ENCODE results near the gene CFD. TPM values are rescaled to one million over a fixed set of nuclear protein-coding genes. Genes with fewer than 3 reads are reported as not detected.
"Not testable (repeated sequence)": the region's sequence is repeated elsewhere in the genome, so short reads cannot be mapped to it uniquely, and the experiment has no call there.

CFD gene
- total RNA-seq, 1 donor from 2014 or later = 1.8 TPM

DNA sequence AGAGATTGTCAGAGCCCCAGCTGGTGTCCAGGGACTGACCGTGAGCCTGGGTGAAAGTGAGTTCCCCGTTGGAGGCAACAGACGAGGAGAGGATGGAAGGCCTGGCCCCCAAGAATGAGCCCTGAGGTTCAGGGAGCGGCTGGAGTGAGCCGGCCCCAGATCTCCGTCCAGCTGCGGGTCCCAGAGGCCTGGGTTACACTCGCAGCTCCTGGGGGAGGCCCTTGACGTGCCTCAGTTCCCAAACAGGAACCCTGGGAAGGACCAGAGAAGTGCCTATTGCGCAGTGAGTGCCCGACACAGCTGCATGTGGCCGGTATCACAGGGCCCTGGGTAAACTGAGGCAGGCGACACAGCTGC, 8.5 kb upstream of the CFD start:
- Mint-ChIP-seq H3K27ac (no peak overlapping the region), H3K27me3 (ENCODE audit: low read depth) (peaks cover 3% of the 10 kb centered on the region), H3K4me3 (ENCODE audit: low read depth) (no peak overlapping the region), H3K9me3 (no peaks in the 10 kb centered on the region), H3K4me1 (ENCODE audit: low read depth) (no peaks in the 10 kb centered on the region), H3K36me3 (ENCODE audit: low read depth) (no peaks in the 10 kb centered on the region)
- DNase-seq (ENCODE audit: low spot score) = no peak
- intact Hi-C loops (cut with micrococcal nuclease) = no loop called here

GRCh38 chr19:852136-853013, 7.1 kb upstream of the CFD start, which contains the start of gene ELANE:
Gene ELANE, plus strand, starts transcription at chr19:852303. Its CDS starts 26 bp downstream, at chr19:852329.
- DNase-seq (ENCODE audit: low spot score) = no peak
- no peak within 1 kb of the TSS for H3K4me3 Mint-ChIP-seq (ENCODE audit: low read depth)
- H3K4me1 Mint-ChIP-seq (ENCODE audit: low read depth) = no peaks in the 10 kb centered on the region
- H3K27me3 Mint-ChIP-seq (ENCODE audit: low read depth) = peaks cover under 1% of the 10 kb centered on the region
- no peaks in the 10 kb centered on the region for H3K36me3 Mint-ChIP-seq (ENCODE audit: low read depth)
- no peaks in the 10 kb centered on the region for H3K9me3 Mint-ChIP-seq
- intact Hi-C loops (cut with micrococcal nuclease) = no loop called here
- no peak within 1 kb of the TSS for H3K27ac Mint-ChIP-seq

DNA sequence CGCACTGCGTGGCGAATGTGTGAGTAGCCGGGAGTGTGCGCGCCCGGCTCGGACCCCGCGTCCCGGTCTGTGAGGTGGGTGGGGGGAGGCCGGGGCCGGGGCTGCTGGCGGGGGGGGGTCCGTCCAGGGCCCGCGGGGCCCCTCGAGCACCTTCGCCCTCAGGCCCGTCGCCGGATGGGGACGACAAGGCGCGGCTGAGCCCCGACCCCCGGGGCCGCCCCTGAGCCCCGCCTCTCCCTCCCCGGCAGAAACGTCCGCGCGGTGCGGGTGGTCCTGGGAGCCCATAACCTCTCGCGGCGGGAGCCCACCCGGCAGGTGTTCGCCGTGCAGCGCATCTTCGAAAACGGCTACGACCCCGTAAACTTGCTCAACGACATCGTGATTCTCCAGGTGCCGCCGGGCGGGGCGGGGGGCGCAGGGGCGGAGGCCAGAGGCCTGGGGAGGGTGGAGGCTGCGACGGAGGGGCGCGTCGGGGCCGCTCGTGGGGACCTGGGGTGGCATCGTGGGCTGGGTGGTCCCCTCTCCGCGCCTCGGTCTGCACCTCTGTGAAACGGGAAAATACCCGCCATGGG, 6.4 kb upstream of the CFD start:
- DNase-seq (ENCODE audit: low spot score) = no peak
- Mint-ChIP-seq H3K27me3 (ENCODE audit: low read depth) (no peaks in the 10 kb centered on the region), H3K36me3 (ENCODE audit: low read depth) (no peaks in the 10 kb centered on the region), H3K4me3 (ENCODE audit: low read depth) (no peak overlapping the region), H3K4me1 (ENCODE audit: low read depth) (no peaks in the 10 kb centered on the region), H3K9me3 (no peaks in the 10 kb centered on the region), H3K27ac (no peak overlapping the region)
- intact Hi-C loops (cut with micrococcal nuclease) = no loop called here

- H3K4me3 Mint-ChIP-seq (ENCODE audit: low read depth); H3K27ac Mint-ChIP-seq; H3K4me1 Mint-ChIP-seq (ENCODE audit: low read depth); H3K9me3 Mint-ChIP-seq; DNase-seq (ENCODE audit: low spot score); H3K36me3 Mint-ChIP-seq (ENCODE audit: low read depth); intact Hi-C loops (cut with micrococcal nuclease); H3K27me3 Mint-ChIP-seq (ENCODE audit: low read depth): not testable (repeated sequence)
Measured at GRCh38 chr19:853614-854220, 5.7 kb upstream of the CFD start.

DNA sequence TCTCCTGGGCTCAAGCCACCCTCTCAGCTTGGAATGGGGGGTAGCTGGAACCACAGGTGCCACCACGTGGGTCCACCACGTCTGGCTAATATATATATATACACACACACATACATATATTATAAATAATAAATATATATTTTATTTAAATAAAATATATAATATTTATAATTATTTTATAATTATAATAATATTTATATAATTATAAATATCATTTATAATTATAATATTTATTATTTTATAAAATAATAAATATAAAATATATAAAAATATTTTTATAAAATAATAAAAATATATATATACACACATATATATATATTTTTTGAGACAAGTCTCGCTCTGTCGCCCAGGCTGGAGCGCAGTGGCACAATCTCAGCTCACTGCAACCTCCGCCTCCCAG, 4.9 kb upstream of the CFD start:
- H3K36me3 Mint-ChIP-seq (ENCODE audit: low read depth) = no peaks in the 10 kb centered on the region
- H3K4me1 Mint-ChIP-seq (ENCODE audit: low read depth) = no peaks in the 10 kb centered on the region
- no peak overlapping the region for H3K27ac Mint-ChIP-seq
- DNase-seq (ENCODE audit: low spot score) = no peak
- intact Hi-C loops (cut with micrococcal nuclease) = no loop called here
- H3K4me3 Mint-ChIP-seq (ENCODE audit: low read depth) = no peak overlapping the region
- H3K9me3 Mint-ChIP-seq = no peaks in the 10 kb centered on the region
- peaks cover 3% of the 10 kb centered on the region for H3K27me3 Mint-ChIP-seq (ENCODE audit: low read depth)

DNA sequence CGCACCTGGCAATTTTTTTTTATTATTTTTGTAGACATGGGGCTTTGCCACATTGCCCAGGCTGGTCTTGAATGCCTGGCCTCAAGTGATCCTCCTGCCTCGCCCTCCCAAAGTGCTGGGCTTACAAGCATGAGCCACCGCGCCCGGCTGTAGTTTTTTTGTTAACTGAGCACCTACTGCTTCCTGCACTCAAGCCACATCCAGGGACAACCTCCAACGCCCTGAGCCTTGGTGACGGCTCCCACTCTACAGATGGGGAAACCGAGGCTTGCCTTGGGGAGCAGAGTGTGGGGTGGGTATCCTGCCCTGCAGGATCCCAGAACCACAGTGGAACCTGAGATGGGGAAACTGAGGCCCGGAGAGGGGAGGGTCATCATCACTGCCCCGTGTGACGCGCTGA, 4.3 kb upstream of the CFD start:
- H3K36me3 Mint-ChIP-seq (ENCODE audit: low read depth) = no peaks in the 10 kb centered on the region
- intact Hi-C loops (cut with micrococcal nuclease) = no loop called here

DNA sequence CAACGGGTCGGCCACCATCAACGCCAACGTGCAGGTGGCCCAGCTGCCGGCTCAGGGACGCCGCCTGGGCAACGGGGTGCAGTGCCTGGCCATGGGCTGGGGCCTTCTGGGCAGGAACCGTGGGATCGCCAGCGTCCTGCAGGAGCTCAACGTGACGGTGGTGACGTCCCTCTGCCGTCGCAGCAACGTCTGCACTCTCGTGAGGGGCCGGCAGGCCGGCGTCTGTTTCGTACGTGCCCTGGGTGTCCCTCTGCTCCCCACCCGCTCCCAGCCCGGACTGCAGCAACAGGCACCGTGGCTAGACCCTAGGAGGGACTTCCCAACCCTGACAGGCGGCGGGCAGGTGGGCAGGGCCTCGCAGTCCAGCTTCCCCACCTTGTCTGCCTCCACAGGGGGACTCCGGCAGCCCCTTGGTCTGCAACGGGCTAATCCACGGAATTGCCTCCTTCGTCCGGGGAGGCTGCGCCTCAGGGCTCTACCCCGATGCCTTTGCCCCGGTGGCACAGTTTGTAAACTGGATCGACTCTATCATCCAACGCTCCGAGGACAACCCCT, 3.8 kb upstream of the CFD start:
- H3K27me3 Mint-ChIP-seq (ENCODE audit: low read depth) = peaks cover 6% of the 10 kb centered on the region
- H3K4me1 Mint-ChIP-seq (ENCODE audit: low read depth) = no peaks in the 10 kb centered on the region
- H3K27ac Mint-ChIP-seq = no peak overlapping the region
- DNase-seq (ENCODE audit: low spot score) = no peak
- H3K36me3 Mint-ChIP-seq (ENCODE audit: low read depth) = no peaks in the 10 kb centered on the region
- intact Hi-C loops (cut with micrococcal nuclease) = no loop called here
- H3K9me3 Mint-ChIP-seq = no peaks in the 10 kb centered on the region
- H3K4me3 Mint-ChIP-seq (ENCODE audit: low read depth) = no peak overlapping the region

More for the DNA sequence above, 4.3 kb upstream of the CFD start:
- Mint-ChIP-seq H3K4me3 (ENCODE audit: low read depth) (no peak overlapping the region), H3K4me1 (ENCODE audit: low read depth) (no peaks in the 10 kb centered on the region), H3K27ac (no peak overlapping the region), H3K27me3 (ENCODE audit: low read depth) (peaks cover 6% of the 10 kb centered on the region), H3K9me3 (no peaks in the 10 kb centered on the region)
- no peak for DNase-seq (ENCODE audit: low spot score)

GRCh38 chr19:858284-858683, 1.2 kb upstream of the CFD start:
- intact Hi-C loops (cut with micrococcal nuclease) = no loop called here
- H3K9me3 Mint-ChIP-seq = no peaks in the 10 kb centered on the region
- H3K4me1 Mint-ChIP-seq (ENCODE audit: low read depth) = peaks cover 6% of the 10 kb centered on the region
- no peak overlapping the region for H3K27ac Mint-ChIP-seq
- H3K36me3 Mint-ChIP-seq (ENCODE audit: low read depth) = no peaks in the 10 kb centered on the region
- no peak overlapping the region for H3K4me3 Mint-ChIP-seq (ENCODE audit: low read depth)
- DNase-seq (ENCODE audit: low spot score) = no peak
- peaks cover 6% of the 10 kb centered on the region for H3K27me3 Mint-ChIP-seq (ENCODE audit: low read depth)

DNA sequence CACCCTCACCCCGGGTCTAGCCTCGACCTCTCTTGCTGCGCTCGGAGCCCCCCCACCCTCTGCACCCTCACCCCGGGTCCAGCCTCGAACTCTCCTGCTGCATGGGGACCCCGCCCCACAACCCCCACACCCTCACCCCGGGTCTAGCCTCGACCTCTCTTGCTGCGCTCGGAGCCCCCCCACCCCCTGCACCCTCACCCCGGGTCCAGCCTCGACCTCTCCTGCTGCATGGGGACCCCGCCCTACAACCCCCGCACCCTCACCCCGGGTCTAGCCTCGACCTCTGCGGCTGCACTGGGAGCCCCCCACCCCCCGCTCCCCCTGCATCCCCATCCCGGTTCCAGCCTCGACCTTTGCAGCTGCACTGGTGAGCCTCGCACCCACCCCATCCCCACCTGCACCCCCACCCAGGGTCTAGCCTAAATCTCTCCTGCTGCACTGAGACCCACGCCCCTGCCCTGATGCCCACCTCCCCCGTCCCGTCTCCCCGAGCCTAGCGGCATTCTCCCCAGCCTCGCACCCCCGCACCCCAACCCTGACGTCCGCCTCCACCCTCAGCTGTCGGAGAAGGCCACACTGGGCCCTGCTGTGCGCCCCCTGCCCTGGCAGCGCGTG, 1.8 kb downstream of the CFD start:
- H3K36me3 Mint-ChIP-seq (ENCODE audit: low read depth) = no peaks in the 10 kb centered on the region
- intact Hi-C loops (cut with micrococcal nuclease) = loop anchor here (5.0 kb wide), 1 partner anchor 121 kb away; the partner anchor contains the start of gene WDR18
- H3K4me1 Mint-ChIP-seq (ENCODE audit: low read depth) = peaks cover 9% of the 10 kb centered on the region
- no peak for DNase-seq (ENCODE audit: low spot score)
- H3K27ac Mint-ChIP-seq = no peak overlapping the region
- peaks cover 6% of the 10 kb centered on the region for H3K27me3 Mint-ChIP-seq (ENCODE audit: low read depth)
- H3K4me3 Mint-ChIP-seq (ENCODE audit: low read depth) = no peak overlapping the region
- H3K9me3 Mint-ChIP-seq = no peaks in the 10 kb centered on the region

GRCh38 chr19:861756-862580, 2.5 kb downstream of the CFD start:
- no peaks in the 10 kb centered on the region for H3K9me3 Mint-ChIP-seq
- H3K27ac Mint-ChIP-seq = no peak overlapping the region
- DNase-seq (ENCODE audit: low spot score) = peak; percentile 45
- intact Hi-C loops (cut with micrococcal nuclease) = loop anchor here (2.0 to 5.0 kb wide), 3 partner anchors 31 to 120 kb away; partner anchors contain the start of genes MED16, RNU6-9 and WDR18
- H3K4me1 Mint-ChIP-seq (ENCODE audit: low read depth) = peaks cover 9% of the 10 kb centered on the region
- H3K4me3 Mint-ChIP-seq (ENCODE audit: low read depth) = no peak overlapping the region
- peaks cover 6% of the 10 kb centered on the region for H3K27me3 Mint-ChIP-seq (ENCODE audit: low read depth)
- H3K36me3 Mint-ChIP-seq (ENCODE audit: low read depth) = no peaks in the 10 kb centered on the region

DNA sequence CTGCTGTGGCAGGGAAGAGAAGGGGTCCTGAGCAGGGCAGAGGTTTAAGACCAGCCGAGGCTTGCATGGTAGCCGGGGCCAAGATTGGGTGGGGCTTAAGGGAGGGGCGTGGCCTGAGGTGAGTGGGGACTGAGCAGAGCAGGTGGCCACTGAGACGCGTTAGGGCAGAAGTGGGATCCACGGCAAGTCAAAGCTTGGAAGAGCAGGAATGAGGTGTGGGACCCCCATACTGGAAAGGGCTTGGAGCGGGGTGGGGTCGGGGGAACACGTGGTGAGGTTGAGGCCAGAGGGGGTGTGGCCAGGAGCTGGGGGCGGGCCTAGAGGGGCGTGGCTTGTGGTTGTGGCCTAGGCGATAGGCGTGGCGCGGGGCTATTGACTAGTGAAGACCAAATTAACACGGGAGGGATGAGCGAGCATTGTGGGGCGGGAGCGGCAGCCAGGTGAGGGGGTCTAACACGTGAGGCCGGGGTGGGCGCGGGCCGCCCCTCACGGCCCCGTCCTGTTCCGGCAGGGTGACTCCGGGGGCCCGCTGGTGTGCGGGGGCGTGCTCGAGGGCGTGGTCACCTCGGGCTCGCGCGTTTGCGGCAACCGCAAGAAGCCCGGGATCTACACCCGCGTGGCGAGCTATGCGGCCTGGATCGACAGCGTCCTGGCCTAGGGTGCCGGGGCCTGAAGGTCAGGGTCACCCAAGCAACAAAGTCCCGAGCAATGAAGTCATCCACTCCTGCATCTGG, 3.3 kb downstream of the CFD start:
- H3K4me3 Mint-ChIP-seq (ENCODE audit: low read depth) = peak overlapping the region; percentile 49
- H3K36me3 Mint-ChIP-seq (ENCODE audit: low read depth) = peaks cover 5% of the 10 kb centered on the region
- intact Hi-C loops (cut with micrococcal nuclease) = loop anchor here (2.0 to 5.0 kb wide), 3 partner anchors 30 to 120 kb away; partner anchors contain the start of genes MED16, RNU6-9 and WDR18
- H3K9me3 Mint-ChIP-seq = no peaks in the 10 kb centered on the region
- peaks cover 6% of the 10 kb centered on the region for H3K27me3 Mint-ChIP-seq (ENCODE audit: low read depth)
- H3K27ac Mint-ChIP-seq = no peak overlapping the region
- peaks cover 9% of the 10 kb centered on the region for H3K4me1 Mint-ChIP-seq (ENCODE audit: low read depth)
- peak; percentile 76 for DNase-seq (ENCODE audit: low spot score)
